ENCODE measurements around the gene IMPA2.

GRCh38 chr18:12038082-12038638 lies 56.9 kb downstream of the IMPA2 start:
- TF ChIP-seq, protein P1, sequence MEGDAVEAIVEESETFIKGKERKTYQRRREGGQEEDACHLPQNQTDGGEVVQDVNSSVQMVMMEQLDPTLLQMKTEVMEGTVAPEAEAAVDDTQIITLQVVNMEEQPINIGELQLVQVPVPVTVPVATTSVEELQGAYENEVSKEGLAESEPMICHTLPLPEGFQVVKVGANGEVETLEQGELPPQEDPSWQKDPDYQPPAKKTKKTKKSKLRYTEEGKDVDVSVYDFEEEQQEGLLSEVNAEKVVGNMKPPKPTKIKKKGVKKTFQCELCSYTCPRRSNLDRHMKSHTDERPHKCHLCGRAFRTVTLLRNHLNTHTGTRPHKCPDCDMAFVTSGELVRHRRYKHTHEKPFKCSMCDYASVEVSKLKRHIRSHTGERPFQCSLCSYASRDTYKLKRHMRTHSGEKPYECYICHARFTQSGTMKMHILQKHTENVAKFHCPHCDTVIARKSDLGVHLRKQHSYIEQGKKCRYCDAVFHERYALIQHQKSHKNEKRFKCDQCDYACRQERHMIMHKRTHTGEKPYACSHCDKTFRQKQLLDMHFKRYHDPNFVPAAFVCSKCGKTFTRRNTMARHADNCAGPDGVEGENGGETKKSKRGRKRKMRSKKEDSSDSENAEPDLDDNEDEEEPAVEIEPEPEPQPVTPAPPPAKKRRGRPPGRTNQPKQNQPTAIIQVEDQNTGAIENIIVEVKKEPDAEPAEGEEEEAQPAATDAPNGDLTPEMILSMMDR (conservative IDR thresholded peaks at IDR 0.05 in 1 of 2, IDR thresholded peaks at IDR 0.05 in 1 of 2; ENCODE audit: extremely low read depth in 1 of 2, insufficient read depth in 1 of 2, low read depth in 1 of 2, low read length in 2 of 2) = no peak
- TF ChIP-seq EZH2 (IDR thresholded peaks at IDR 0.05; ENCODE audit: borderline replicate concordance, low read length) = no peak
